Measurements from ENCODE around the gene TIMMDC1. TPM values are rescaled to one million over a fixed set of nuclear protein-coding genes. Genes with fewer than 3 reads are reported as not detected.

The TIMMDC1 gene
- total RNA-seq, 2 experiments from 2014 or later: 14.4 to 18.3 TPM

DNA sequence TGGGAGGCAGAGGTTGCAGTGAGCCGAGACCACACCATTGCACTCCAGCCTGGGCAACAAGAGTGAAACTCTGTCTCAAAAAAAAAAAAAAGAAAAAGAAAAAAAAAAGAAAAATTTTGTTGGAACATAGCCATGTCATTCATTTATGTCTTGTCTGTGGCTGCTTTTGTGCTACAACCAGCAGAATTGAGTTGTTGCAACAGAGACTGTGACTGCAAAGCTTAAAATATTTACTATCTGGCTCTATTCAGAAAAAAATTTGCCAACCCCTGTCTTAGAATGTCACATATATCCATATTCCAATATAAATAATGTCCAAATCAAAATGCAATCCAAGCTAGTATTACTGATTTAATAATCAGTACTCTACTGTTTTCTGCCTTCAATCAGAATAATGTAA, 35.9 kb downstream of the TIMMDC1 start:
- H3K36me3 Mint-ChIP-seq (ENCODE audit: low read depth): no peaks in the 10 kb centered on the region
- no peaks in the 10 kb centered on the region for H3K4me1 Mint-ChIP-seq (ENCODE audit: low read depth)
- no peaks in the 10 kb centered on the region for H3K4me1 ChIP-seq (ENCODE audit: insufficient read depth, low read length)
- no peaks in the 10 kb centered on the region for H3K27me3 Mint-ChIP-seq
- no peak overlapping the region for H3K27ac ChIP-seq (ENCODE audit: low read depth in 1 of 2, low read length in 2 of 2)
- no peaks in the 10 kb centered on the region for H3K9me3 Mint-ChIP-seq
- intact Hi-C loops (cut with DNase I, micrococcal nuclease): no loop called here
- CTCF ChIA-PET: no interaction called here
- no peaks in the 10 kb centered on the region for H3K9me3 ChIP-seq (ENCODE audit: control insufficient read depth in 1 of 2, insufficient read depth in 1 of 2, low read length in 2 of 2)
- no peak for DNase-seq
- no peak for TF ChIP-seq CTCF (IDR thresholded peaks at IDR 0.05)
- no peaks in the 10 kb centered on the region for H3K27me3 ChIP-seq (ENCODE audit: control insufficient read depth in 1 of 2, insufficient read depth in 2 of 2, low read length in 2 of 2)
- H3K36me3 ChIP-seq (ENCODE audit: insufficient read depth, low read length): no peaks in the 10 kb centered on the region
- POLR2A ChIA-PET: interaction anchor here (0.7 kb wide), 1 partner anchor 128 kb away, joined by 3 read pairs; no protein-coding TSS in a partner anchor
- ATAC-seq (ENCODE audit: poor library complexity): no peak
- H3K27ac Mint-ChIP-seq: no peak overlapping the region
- no peak overlapping the region for H3K4me3 Mint-ChIP-seq
- H3K4me3 ChIP-seq (ENCODE audit: low read length): no peak overlapping the region

DNA sequence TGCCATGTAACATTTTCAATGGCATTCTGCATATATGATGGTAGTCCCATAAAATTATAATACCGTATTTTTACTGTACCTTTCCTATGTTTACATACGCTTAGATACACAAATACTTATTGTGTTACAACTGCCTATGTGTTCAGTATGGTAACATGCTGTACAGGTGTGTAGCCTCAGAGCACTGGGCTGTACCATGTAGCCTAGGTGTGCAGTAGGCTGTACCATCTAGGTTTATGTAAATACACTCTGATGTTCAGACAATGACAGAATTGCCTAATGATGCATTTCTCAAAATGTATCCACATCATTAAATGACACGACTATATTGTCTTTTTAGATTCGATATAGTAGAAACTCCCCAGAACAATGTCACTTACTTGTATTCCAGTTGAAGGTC, 38.4 kb downstream of the TIMMDC1 start:
- no peaks in the 10 kb centered on the region for H3K36me3 Mint-ChIP-seq (ENCODE audit: low read depth)
- H3K27me3 ChIP-seq (ENCODE audit: control insufficient read depth in 1 of 2, insufficient read depth in 2 of 2, low read length in 2 of 2): no peaks in the 10 kb centered on the region
- no peaks in the 10 kb centered on the region for H3K4me1 ChIP-seq (ENCODE audit: insufficient read depth, low read length)
- H3K4me1 Mint-ChIP-seq (ENCODE audit: low read depth): no peaks in the 10 kb centered on the region
- intact Hi-C loops (cut with DNase I, micrococcal nuclease): no loop called here
- no peak overlapping the region for H3K4me3 ChIP-seq (ENCODE audit: low read length)
- ChIA-PET CTCF (no interaction called here), POLR2A (no interaction called here)
- ATAC-seq (ENCODE audit: poor library complexity): no peak
- H3K36me3 ChIP-seq (ENCODE audit: insufficient read depth, low read length): no peaks in the 10 kb centered on the region
- H3K27ac ChIP-seq (ENCODE audit: low read depth in 1 of 2, low read length in 2 of 2): no peak overlapping the region
- no peaks in the 10 kb centered on the region for H3K9me3 Mint-ChIP-seq
- no peak for TF ChIP-seq CTCF (IDR thresholded peaks at IDR 0.05)
- no peak overlapping the region for H3K27ac Mint-ChIP-seq
- no peak overlapping the region for H3K4me3 Mint-ChIP-seq
- no peaks in the 10 kb centered on the region for H3K27me3 Mint-ChIP-seq
- no peak for DNase-seq
- H3K9me3 ChIP-seq (ENCODE audit: control insufficient read depth in 1 of 2, insufficient read depth in 1 of 2, low read length in 2 of 2): no peaks in the 10 kb centered on the region

DNA sequence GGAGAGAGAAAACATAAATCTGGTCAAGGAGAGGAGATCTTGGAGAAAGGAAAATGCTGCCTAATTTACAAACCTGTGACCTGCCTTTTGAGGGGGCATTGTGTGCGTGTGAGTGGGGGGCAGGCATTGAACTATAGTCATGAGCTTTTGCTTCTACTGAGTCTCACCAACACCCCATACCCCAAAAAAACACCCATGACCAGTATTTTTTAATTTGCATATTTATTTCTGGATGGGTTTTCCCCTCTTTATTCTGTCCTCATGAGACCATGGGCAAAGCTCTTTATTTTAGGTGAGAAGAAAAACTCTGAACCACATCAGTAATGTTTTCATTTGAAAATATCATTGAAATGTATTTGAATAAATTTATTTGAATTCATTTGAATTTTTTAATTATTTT, 40.4 kb downstream of the TIMMDC1 start:
- Mint-ChIP-seq H3K36me3 (ENCODE audit: low read depth) (no peaks in the 10 kb centered on the region), H3K4me1 (ENCODE audit: low read depth) (no peaks in the 10 kb centered on the region), H3K27ac (no peak overlapping the region), H3K27me3 (no peaks in the 10 kb centered on the region), H3K9me3 (no peaks in the 10 kb centered on the region), H3K4me3 (no peak overlapping the region)
- no peaks in the 10 kb centered on the region for H3K9me3 ChIP-seq (ENCODE audit: control insufficient read depth in 1 of 2, insufficient read depth in 1 of 2, low read length in 2 of 2)
- H3K27ac ChIP-seq (ENCODE audit: low read depth in 1 of 2, low read length in 2 of 2): no peak overlapping the region
- H3K27me3 ChIP-seq (ENCODE audit: control insufficient read depth in 1 of 2, insufficient read depth in 2 of 2, low read length in 2 of 2): no peaks in the 10 kb centered on the region
- H3K4me1 ChIP-seq (ENCODE audit: insufficient read depth, low read length): no peaks in the 10 kb centered on the region
- H3K36me3 ChIP-seq (ENCODE audit: insufficient read depth, low read length): no peaks in the 10 kb centered on the region
- ChIA-PET POLR2A (no interaction called here), CTCF (no interaction called here)
- no peak for ATAC-seq (ENCODE audit: poor library complexity)
- H3K4me3 ChIP-seq (ENCODE audit: low read length): no peak overlapping the region
- no peak for TF ChIP-seq CTCF (IDR thresholded peaks at IDR 0.05)
- DNase-seq: no peak
- intact Hi-C loops (cut with DNase I, micrococcal nuclease): no loop called here

Measured in CD4-positive, alpha-beta T cell (primary cell).